ENCODE data around the gene ABCA2.

GRCh38 chr9:136988872-136989271 lies 39.2 kb downstream of the ABCA2 start:
- TF ChIP-seq CTCF (conservative IDR thresholded peaks at IDR 0.05; ENCODE audit: low read length) (no peak), EZH2phosphoT487 (IDR thresholded peaks at IDR 0.05; ENCODE audit: borderline replicate concordance) (no peak)
